Stomach smooth muscle (tissue), 2 donors: ENCODE data around the gene STRA6.
A peak's percentile ranks its signal among the peaks of the same experiment; 100 is the strongest.

Experiments
- H3K27ac ChIP-seq: one replicate; pipeline ENCODE4 v1.7.0; 2013; ENCODE audit warnings: mild to moderate bottlenecking, low read length, inconsistent platforms
- H3K27me3 ChIP-seq, 2 donors: one replicate each; pipeline ENCODE4 v1.7.0; 2013; ENCODE audit warnings: low read length in 2 of 2; ENCODE audit not compliant: insufficient read depth in 2 of 2, control insufficient read depth in 1 of 2
- H3K36me3 ChIP-seq, 2 donors: one replicate each; pipeline ENCODE4 v1.7.0; 2013; ENCODE audit warnings: low read length in 2 of 2; ENCODE audit not compliant: control insufficient read depth in 2 of 2, insufficient read depth in 2 of 2
- H3K4me1 ChIP-seq: one replicate; pipeline ENCODE4 v1.7.0; 2013; ENCODE audit warnings: low read length; ENCODE audit not compliant: control insufficient read depth, insufficient read depth
- H3K4me3 ChIP-seq, 2 donors: one replicate each; pipeline ENCODE4 v1.7.0; 2013; ENCODE audit warnings: low read length in 2 of 2
- H3K9ac ChIP-seq, 2 donors: one replicate each; pipeline ENCODE4 v1.7.0; 2013; ENCODE audit warnings: low read length in 2 of 2, mild to moderate bottlenecking in 1 of 2
- H3K9me3 ChIP-seq, 2 donors: one replicate each; pipeline ENCODE4 v1.7.0; 2013; ENCODE audit warnings: low read length in 2 of 2; ENCODE audit not compliant: control insufficient read depth in 2 of 2
- donor health status: healthy.
- donor health status: Pancreatic carcinoma.

Gene STRA6

DNA sequence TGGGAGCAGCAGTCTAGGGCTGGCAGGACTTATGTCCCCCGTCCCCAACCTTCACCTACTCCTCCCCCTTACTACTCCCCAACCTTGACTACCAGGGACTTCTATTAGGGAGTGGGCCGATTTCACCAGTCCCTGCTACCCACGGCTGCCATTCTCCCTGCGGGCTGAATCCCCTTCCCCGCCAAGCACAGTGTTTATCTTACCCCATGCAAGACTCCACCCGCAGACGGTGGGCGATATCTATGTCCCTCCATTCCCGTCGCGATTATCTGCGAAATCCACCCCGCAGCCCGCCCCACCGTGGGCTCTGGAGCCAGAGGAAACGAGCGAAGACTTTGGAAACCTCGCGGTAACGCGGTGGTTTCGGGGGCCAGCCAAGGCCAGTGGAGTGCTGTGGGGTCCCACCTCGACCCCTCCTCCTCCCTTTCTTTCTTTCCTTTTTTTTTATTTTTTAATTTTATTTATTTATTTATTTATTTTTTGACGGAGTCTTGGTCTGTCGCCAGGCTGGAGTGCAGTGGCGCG is 67.5 kb downstream of the STRA6 start:
- H3K4me3 ChIP-seq: no peak overlapping the region

DNA sequence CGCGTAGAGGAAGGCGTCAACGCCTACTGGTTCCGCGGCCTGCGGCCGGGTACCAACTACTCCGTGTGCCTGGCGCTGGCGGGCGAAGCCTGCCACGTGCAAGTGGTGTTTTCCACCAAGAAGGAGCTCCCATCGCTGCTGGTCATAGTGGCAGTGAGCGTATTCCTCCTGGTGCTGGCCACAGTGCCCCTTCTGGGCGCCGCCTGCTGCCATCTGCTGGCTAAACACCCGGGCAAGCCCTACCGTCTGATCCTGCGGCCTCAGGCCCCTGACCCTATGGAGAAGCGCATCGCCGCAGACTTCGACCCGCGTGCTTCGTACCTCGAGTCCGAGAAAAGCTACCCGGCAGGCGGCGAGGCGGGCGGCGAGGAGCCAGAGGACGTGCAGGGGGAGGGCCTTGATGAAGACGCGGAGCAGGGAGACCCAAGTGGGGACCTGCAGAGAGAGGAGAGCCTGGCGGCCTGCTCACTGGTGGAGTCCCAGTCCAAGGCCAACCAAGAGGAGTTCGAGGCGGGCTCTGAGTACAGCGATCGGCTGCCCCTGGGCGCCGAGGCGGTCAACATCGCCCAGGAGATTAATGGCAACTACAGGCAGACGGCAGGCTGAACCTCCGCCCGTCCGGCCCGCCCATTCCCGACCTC is 68.1 kb downstream of the STRA6 start:
- Histone ChIP-seq H3K9me3 (no peaks in the 10 kb centered on the region), H3K27ac (no peak overlapping the region), H3K4me3 (no peak overlapping the region), H3K4me1 (peaks cover 41% of the 10 kb centered on the region), H3K27me3 (peaks cover 66 to 72% of the 10 kb centered on the region in 2 donors), H3K36me3 (no peaks in the 10 kb centered on the region), H3K9ac (no peak overlapping the region)

More for the DNA sequence above, 67.5 kb downstream of the STRA6 start:
- H3K27ac ChIP-seq: no peak overlapping the region
- H3K36me3 ChIP-seq: no peaks in the 10 kb centered on the region
- H3K4me1 ChIP-seq: peaks cover 36% of the 10 kb centered on the region
- peaks cover 62 to 68% of the 10 kb centered on the region in 2 donors for H3K27me3 ChIP-seq
- no peaks in the 10 kb centered on the region for H3K9me3 ChIP-seq
- no peak overlapping the region for H3K9ac ChIP-seq

DNA sequence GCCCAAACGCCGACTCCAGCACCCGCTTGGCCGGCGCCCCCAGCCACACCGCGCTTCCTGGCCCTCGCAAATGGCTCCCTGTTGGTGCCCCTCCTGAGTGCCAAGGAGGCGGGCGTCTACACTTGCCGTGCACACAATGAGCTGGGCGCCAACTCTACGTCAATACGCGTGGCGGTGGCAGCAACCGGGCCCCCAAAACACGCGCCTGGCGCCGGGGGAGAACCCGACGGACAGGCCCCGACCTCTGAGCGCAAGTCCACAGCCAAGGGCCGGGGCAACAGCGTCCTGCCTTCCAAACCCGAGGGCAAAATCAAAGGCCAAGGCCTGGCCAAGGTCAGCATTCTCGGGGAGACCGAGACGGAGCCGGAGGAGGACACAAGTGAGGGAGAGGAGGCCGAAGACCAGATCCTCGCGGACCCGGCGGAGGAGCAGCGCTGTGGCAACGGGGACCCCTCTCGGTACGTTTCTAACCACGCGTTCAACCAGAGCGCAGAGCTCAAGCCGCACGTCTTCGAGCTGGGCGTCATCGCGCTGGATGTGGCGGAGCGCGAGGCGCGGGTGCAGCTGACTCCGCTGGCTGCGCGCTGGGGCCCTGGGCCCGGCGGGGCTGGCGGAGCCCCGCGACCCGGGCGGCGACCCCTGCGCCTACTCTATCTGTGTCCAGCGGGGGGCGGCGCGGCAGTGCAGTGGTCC is 68.7 kb downstream of the STRA6 start:
- H3K4me3 ChIP-seq: no peak overlapping the region
- H3K9ac ChIP-seq: no peak overlapping the region
- peaks cover 47% of the 10 kb centered on the region for H3K4me1 ChIP-seq
- no peaks in the 10 kb centered on the region for H3K9me3 ChIP-seq
- H3K27me3 ChIP-seq: peaks cover 71 to 76% of the 10 kb centered on the region in 2 donors
- no peak overlapping the region for H3K27ac ChIP-seq
- H3K36me3 ChIP-seq: no peaks in the 10 kb centered on the region

DNA sequence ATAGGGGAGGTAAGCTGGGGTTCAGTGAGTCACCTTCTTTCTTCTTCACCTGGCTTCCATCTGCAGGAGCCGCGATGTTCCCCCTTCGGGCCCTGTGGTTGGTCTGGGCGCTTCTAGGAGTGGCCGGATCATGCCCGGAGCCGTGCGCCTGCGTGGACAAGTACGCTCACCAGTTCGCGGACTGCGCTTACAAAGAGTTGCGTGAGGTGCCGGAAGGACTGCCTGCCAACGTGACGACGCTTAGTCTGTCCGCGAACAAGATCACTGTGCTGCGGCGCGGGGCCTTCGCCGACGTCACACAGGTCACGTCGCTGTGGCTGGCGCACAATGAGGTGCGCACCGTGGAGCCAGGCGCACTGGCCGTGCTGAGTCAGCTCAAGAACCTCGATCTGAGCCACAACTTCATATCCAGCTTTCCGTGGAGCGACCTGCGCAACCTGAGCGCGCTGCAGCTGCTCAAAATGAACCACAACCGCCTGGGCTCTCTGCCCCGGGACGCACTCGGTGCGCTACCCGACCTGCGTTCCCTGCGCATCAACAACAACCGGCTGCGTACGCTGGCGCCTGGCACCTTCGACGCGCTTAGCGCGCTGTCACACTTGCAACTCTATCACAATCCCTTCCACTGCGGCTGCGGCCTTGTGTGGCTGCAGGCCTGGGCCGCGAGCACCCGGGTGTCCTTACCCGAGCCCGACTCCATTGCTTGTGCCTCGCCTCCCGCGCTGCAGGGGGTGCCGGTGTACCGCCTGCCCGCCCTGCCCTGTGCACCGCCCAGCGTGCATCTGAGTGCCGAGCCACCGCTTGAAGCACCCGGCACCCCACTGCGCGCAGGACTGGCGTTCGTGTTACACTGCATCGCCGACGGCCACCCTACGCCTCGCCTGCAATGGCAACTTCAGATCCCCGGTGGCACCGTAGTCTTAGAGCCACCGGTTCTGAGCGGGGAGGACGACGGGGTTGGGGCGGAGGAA is 69.6 kb downstream of the STRA6 start:
- Histone ChIP-seq H3K9me3 (no peaks in the 10 kb centered on the region), H3K27ac (no peak overlapping the region), H3K4me1 (peaks cover 55% of the 10 kb centered on the region), H3K4me3 (no peak overlapping the region), H3K36me3 (no peaks in the 10 kb centered on the region), H3K27me3 (peaks cover 72 to 82% of the 10 kb centered on the region in 2 donors), H3K9ac (no peak overlapping the region)

DNA sequence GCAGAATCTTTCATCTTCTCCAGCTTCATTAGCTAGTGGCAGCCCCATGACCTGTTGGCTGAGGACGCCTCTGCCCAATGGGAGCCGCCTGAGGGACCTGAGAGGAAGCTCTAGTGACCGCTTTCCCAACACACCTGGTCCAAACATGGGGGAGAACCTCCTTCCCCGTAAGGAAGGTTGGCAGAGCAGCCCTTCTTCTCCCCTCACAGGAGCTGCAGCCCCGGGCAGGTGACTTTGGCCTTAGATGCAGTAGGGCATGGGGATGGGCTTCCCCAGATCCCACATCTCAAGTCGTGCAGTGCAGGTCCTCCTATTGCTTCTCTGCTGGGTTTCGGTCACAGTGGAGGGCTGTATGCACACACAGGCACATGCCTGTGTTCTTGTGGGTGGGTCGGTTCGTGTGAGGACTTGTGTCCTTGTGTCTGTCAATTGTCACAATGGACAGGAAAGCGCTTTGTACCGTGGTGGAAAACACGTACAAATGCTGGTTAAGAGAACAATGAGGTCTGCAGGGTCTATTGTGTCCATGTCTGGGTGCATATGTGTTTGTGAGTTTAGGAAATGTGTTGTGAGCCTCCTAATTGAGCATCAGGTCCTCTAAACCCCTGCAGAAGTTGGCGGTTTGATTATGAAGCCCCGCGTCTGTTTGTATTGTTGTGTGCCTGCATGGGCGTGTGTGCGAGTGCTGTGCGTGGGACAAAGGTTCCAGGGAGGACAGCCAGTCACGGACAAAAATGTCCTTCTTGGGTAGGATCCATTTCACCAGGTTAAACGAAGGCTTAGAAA is 70.8 kb downstream of the STRA6 start:
- no peak overlapping the region for H3K4me3 ChIP-seq
- H3K9ac ChIP-seq: no peak overlapping the region
- H3K27me3 ChIP-seq: peaks cover 65 to 85% of the 10 kb centered on the region in 2 donors
- no peaks in the 10 kb centered on the region for H3K9me3 ChIP-seq
- H3K27ac ChIP-seq: no peak overlapping the region
- H3K4me1 ChIP-seq: peaks cover 54% of the 10 kb centered on the region
- H3K36me3 ChIP-seq: no peaks in the 10 kb centered on the region

DNA sequence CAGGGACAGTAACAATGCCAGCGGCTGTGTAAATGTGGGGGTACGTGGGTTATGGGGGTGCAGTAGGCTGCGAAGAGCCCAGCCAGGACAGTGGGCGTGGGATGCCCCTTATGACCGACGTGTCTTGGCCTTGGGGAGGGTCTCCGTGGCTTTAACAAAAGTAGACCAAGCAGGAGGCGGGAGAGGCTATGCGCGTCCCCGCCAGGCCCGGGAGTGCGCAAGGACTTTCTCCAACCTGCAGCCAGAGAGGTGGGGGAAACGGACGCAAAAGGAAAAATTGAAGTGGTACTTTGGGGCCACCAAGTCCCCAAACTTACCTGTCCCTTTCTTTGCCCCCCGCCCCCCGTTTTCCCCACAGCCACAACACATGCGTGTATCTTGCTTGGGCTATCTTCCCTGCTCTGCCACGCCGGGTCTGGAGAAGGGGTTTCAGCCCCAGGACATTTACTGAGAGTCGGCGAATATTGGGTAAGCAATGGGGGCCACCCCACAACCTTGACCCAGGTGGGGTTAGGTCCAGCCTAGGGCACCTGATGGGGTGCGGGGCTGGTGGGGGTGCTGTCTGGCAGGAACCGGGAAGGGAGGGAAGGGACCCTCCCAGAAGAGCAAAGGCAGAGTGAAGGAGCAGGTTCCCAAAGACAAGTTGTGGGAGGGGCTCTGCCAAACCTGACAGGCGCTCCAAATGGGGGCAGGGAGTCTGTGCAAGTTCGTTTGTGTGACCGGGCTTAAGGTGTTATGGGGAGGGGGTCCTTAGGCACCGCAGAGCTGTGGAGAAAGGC is 71.5 kb downstream of the STRA6 start:
- Histone ChIP-seq H3K4me1 (peaks cover 50% of the 10 kb centered on the region), H3K9ac (no peak overlapping the region), H3K27me3 (peaks cover 66 to 82% of the 10 kb centered on the region in 2 donors), H3K27ac (no peak overlapping the region), H3K4me3 (no peak overlapping the region), H3K36me3 (no peaks in the 10 kb centered on the region), H3K9me3 (no peaks in the 10 kb centered on the region)

DNA sequence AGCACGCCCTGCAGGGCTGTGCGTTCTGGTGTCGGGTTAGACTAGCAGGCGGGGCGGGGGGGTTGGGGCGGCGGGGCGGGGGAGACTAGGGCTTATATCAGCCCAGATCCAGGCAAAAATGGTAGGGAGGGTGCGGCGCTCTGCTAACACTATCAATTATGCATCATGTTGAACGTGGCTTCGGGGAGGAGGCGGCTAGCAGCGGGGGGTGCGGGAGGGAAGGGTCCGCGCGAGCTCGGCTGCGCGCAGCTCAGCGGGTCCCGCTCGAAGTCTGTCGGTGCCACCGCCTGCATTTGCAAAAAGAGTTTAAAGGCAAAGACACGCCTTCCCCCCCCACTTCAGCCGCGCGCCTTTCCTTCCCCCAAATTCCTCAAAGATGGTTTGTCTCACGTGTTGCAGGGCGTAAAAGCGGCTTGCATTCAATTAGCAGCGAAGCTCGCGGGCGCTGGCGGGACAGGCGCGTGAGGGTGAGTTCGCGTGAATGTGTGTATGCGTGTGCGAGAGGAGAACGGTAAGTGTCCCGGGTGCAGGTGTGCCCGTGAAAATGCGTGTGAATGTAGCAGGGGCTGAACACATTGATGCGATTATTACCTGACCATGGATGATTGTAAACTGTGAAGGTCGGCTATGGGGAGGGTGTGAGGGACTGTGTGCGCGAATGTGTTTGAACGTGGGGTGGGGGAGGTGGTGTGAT is 72.3 kb downstream of the STRA6 start, which contains the start of gene ISLR2:
TSS of gene ISLR2 (plus strand) at position 432 of the 694 bp plus-strand sequence. CDS start 2,169 bp downstream, outside the sequence.
- Histone ChIP-seq H3K9me3 (no peaks in the 10 kb centered on the region), H3K4me1 (peaks cover 46% of the 10 kb centered on the region), H3K4me3 (peak within 1 kb of the TSS; percentile 49 to 70), H3K36me3 (no peaks in the 10 kb centered on the region), H3K27me3 (peaks cover 64 to 76% of the 10 kb centered on the region in 2 donors), H3K9ac (no peak within 1 kb of the TSS), H3K27ac (no peak within 1 kb of the TSS)

DNA sequence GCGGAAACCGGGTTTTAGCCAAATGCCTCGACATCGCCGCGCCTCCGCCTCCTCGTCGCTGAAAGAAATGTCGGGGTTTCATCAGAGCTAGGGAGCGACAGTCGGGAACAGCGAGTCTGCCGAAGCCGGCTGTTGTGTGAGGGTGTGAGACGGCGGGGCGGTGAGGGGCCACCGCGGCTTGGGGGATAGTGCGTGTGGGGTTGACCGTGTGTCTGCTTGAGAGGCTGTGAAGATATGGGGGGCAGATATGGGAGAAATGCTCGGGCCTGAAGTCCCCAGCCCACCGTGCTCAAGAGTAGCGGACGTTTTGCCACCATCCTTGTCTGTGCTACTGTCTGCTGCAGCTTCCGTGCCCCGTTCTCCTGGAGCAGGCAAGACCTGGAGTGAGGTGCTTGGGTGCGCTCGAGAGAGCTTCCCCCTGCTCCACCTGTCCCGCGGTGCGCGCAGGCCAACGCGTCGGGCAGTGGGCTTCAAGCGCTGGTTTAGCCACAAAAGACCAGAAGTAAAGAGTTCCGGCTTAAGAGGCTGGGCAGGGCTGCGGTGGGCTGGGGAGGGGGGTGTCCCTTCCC is 72.9 kb downstream of the STRA6 start:
- H3K9me3 ChIP-seq: no peaks in the 10 kb centered on the region
- H3K36me3 ChIP-seq: no peaks in the 10 kb centered on the region
- no peak overlapping the region for H3K9ac ChIP-seq
- H3K4me1 ChIP-seq: peaks cover 41% of the 10 kb centered on the region
- H3K27ac ChIP-seq: no peak overlapping the region
- H3K27me3 ChIP-seq: peaks cover 62 to 73% of the 10 kb centered on the region in 2 donors
- H3K4me3 ChIP-seq: peak overlapping the region; percentile 49 to 70
